ENCODE measurements around the gene EMC1. TPM values are rescaled to one million over a fixed set of nuclear protein-coding genes. Genes with fewer than 3 reads are reported as not detected.

The EMC1 gene
- total RNA-seq, 1 donor from 2014 or later, result 27.9 TPM

- ATAC-seq, result no peak
Observed at GRCh38 chr1:19213580-19213979, 37.7 kb downstream of the EMC1 start.

GRCh38 chr1:19212167-19212566, 39.2 kb downstream of the EMC1 start:
- no peak for ATAC-seq

GRCh38 chr1:19210772-19211549, 40.4 kb downstream of the EMC1 start:
- no peak for ATAC-seq

DNA sequence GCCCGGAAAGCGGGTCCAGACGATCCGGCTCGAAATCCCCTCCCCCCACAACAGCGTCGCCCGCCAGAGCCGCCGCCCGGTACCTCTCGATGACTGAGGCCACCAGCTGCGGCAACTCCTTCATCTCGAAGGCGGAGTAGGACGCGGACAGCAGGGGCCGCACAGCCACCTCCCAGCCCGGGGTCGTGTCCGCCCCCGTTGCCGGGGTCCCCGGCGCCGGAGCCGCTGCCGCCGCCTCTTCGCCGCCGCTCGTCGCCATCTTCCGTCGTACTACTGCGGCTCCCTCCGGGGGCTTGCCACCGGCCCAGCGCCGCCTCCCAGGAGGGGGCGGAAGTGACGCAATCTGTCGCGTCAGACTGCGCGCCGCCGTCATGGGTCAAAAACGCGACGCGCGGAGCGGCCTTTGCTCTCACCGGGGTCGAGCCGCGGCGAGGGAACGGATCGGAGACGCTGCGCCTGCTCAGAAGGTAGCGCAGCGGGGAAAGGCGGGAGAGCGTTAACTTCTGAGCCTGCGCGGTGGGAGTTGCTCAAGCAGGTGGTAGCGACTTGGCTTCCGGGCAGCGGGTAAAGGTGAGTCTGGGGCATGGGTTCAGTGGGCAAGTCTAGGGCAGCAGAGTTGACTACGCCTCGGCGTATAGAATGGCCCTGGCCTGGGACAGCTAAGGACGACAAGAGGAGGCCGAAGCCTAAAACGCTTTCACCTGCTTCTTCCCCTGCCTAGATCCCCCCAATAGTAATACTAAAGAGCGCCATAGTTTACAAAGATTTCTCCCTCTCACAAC, 41.1 kb downstream of the EMC1 start, which contains the start of gene UBR4:
Gene UBR4 (minus strand): TSS at position 277 of the 782 bp plus-strand sequence. CDS start 18 bp downstream, at position 259.
- ATAC-seq, result peak; percentile 98

DNA sequence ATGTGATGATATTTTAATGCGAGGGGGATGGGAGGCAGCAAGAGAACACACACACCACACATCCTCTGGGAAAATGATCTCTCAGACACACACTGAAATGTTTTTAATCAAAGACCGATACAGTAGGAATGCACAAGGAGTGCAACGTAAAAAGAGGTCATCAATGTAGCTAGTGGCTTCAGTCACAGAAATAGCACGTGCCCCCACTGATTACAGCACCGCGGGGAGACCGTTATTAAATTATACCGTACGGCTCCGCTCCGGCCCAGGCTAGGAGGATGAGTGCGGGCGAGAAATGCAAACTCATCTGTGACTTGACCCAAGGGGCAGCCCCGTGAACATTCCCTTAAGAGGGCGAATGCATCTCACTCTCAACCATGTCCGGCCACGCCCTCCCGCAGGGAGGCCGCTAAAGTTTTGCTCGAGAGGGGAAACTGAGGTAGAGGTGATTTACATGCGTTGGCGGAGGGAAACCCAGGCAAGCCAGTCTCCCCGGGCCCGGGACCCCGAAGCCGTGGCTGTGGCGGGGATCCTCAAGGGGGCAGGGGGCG, 41.8 kb downstream of the EMC1 start:
- ATAC-seq, result peak; percentile 68

DNA sequence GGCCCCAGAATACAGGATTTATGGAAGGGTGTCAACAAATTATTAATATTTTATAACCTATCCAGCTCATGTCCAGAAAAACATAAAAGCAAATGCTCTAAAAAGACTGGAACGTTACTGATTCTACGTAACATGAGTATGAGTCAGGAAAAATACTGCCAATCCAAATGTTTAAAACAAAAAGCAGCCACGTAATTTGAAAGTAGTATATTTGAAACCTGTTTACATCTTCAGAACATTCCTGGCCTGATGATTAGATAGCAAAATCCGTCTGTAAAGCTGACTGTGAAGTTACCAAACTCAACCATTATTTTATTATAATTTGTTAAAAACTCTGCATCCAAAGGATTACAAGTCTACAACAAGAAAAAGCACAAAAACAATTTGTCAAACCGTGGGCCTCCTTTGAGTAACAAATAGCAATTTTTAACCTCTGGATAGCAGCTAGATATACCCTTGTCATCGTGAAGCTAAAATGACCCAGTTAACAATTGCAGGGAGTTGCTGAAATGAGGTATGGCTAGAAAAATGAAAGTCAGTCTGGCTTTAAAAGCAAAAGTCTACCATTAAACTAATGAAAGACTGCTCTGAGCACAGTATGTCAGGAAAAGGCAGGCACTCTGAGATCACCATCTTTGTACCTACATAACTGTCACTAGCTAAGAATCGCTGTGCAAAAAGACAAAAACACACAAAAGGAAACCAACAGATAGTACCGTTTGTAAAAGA, 42.5 kb downstream of the EMC1 start:
- no peak for ATAC-seq

DNA sequence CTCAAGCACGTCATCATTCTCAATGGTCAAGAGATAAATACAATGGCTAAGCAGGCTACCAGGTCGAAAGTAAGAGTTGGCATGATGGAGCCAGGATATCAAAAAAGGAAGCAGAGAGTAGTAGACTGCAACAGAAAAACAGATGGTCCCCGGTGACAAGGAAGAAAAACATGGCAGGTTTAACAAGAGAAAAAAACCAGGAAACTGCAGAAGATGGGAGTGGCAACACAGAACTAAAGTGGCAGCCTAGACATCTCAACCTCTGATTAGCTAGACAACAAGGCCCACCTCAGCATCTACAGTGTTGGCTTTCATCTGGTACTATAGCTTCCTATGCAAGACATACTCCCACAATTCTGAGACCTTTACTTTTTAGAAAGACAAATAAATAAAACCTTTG, 44.4 kb downstream of the EMC1 start:
- ATAC-seq, result no peak

DNA sequence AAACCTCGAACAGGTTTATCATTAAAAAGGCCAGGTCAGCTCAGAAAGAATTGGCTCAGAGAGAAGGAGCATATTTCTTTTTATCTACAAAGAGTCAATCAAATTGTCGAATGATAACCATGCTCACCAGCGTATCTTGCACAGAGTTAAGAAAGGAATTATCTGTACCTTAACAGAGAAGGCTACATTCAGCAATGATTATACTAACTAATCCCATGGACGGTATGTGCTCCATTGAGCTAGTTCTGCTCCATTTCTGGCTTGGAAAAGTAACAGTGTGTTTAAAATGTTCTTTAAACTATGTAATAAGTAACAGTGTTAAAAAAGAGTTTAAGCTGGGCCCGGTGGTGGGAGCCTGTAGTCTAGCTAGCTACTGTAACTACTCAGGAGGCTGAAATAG, 45.5 kb downstream of the EMC1 start:
- no peak for ATAC-seq

- ATAC-seq, result no peak
Observed at GRCh38 chr1:19205403-19205802, 45.9 kb downstream of the EMC1 start.

DNA sequence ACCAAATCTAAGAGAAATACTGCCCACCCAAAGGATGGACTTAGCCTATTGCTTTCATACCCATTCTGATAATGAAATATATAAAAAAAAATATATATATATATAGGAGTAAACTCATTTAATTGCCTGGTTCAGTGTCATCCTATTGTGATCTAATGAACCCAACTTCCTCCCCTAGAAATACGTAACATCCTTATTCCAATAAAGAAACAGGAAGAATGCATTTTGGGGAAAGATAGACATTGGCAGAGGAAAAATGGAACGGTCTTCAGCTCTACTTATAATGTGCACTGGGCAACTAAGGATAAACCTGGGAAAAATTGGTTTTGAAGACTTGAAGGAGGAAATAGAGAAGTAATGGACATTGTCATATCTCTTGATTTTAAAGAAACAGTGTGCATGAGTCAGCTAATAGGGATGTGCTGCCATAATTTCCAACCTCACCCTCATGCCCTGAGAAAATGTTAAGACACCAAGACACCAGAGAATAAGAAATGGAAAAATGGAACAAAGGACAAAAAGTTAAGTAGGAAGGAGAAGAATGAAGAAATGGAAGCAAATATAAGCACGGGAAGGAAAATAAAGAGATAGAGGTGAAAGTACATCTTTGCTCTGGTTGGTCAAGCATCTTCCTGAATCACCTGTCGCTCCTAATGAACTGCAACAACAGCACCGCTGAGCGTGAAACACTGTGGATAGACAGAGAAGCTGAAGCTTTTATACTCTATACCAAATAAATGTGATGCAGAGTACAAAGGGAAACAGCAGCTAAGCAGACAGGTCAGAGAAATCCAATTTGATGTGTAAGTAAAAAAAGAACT, 46.7 kb downstream of the EMC1 start:
- no peak for ATAC-seq

- peak; percentile 89 for ATAC-seq
Observed at GRCh38 chr1:19203440-19203839, 47.9 kb downstream of the EMC1 start.

GRCh38 chr1:19202396-19202795, 48.9 kb downstream of the EMC1 start:
- no peak for ATAC-seq

- ATAC-seq, result no peak
Observed at GRCh38 chr1:19199969-19200604, 51.2 kb downstream of the EMC1 start.

GRCh38 chr1:19199329-19199968, 51.9 kb downstream of the EMC1 start:
- no peak for ATAC-seq

DNA sequence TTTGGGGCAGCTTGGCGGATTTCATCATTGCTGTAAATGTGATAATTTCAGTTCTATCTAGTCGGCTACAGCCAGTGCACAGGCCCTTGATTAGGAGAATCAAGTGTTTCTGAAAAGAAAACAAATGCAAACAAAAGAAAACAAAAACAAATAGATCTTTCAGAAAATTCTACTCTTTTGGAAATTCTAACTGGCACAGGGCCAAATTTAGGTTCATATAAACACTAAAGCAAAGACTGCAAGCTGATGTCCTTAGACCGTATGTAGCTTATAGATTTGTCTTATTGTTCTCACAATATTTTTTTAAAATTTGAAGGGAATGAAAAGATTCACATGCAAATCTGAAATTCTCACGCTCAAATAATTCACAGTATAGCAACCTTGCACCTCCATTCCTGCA, 52.5 kb downstream of the EMC1 start:
- no peak for ATAC-seq

GRCh38 chr1:19197845-19198244, 53.5 kb downstream of the EMC1 start:
- ATAC-seq, result no peak

DNA sequence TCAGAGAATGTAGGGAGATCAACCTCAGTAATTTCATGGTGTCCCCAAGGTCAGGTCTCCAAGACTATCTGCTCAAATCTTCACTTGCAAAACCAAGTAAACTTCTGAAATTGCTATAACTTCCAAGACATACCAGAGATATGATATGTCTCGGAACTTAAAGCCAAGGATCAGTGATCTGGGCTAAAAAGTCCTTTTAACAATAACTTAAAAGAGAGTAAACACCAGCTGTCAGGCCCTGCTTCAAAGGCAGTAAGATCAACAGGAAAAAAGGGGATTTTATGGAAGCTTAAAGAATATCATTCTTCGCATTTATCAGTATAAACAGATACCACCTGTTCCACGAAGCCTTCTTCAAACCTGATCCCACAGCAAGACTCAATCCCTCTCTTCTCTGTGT, 55.0 kb downstream of the EMC1 start:
- ATAC-seq, result no peak

- ATAC-seq, result no peak
Observed at GRCh38 chr1:19193004-19193403, 58.3 kb downstream of the EMC1 start.

- ATAC-seq, result no peak
Observed at GRCh38 chr1:19191811-19192210, 59.5 kb downstream of the EMC1 start.

- no peak for ATAC-seq
Observed at GRCh38 chr1:19190468-19190867, 60.9 kb downstream of the EMC1 start.

- no peak for ATAC-seq
Observed at GRCh38 chr1:19189270-19189669, 62.1 kb downstream of the EMC1 start.

Measured in esophagus mucosa (tissue), 1 donor.